GM13977 (cell line): ENCODE measurements around the gene DLG1.
"Not testable (repeated sequence)": the region's sequence is repeated elsewhere in the genome, so short reads cannot be mapped to it uniquely, and the experiment has no call there.

Experiments used
- DNase-seq: peaks from one replicate; pipeline ENCODE4 v3.0.0; 2012; ENCODE audit warnings: low spot score
- in situ Hi-C: fragments of 300-500 bp; cut with MboI; formaldehyde crosslinking; loops from one replicate; pipeline ENCODE4 v1.12.0; 2022; ENCODE audit warnings: low sequenced_read_pairs, low pct_unique_long_range_greater_than_20kb, mixed read lengths, inconsistent platforms; ENCODE audit not compliant: unreplicated experiment
- TF ChIP-seq, protein P1 (sequence below): IDR thresholded peaks from 2 replicates; pipeline ENCODE4 v1.5.1; 2012; ENCODE audit warnings: mild to moderate bottlenecking, control low read depth; ENCODE audit not compliant: insufficient read depth; ENCODE audit errors: extremely low read depth, missing control alignments

DLG1 gene

DNA sequence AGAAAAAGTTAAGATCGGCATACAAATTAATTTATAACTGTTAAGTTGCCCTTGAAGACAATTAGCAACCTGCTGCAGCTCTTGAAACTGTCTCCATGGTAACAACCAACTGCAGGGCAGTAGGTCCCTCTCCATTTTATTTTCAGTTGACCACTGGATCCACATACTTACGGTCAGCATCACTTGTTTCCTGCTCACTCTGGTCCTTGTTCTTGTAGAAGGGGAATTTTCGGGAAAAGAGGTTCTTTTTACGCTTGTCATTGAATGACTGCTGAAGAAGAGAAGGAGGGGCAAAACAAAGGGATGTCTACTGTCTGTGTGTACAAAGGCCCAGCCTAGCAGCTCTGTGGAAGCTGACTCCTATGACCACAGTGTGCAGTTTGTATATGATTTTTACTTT, 222.0 kb downstream of the DLG1 start:
- TF ChIP-seq, protein P1, sequence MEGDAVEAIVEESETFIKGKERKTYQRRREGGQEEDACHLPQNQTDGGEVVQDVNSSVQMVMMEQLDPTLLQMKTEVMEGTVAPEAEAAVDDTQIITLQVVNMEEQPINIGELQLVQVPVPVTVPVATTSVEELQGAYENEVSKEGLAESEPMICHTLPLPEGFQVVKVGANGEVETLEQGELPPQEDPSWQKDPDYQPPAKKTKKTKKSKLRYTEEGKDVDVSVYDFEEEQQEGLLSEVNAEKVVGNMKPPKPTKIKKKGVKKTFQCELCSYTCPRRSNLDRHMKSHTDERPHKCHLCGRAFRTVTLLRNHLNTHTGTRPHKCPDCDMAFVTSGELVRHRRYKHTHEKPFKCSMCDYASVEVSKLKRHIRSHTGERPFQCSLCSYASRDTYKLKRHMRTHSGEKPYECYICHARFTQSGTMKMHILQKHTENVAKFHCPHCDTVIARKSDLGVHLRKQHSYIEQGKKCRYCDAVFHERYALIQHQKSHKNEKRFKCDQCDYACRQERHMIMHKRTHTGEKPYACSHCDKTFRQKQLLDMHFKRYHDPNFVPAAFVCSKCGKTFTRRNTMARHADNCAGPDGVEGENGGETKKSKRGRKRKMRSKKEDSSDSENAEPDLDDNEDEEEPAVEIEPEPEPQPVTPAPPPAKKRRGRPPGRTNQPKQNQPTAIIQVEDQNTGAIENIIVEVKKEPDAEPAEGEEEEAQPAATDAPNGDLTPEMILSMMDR: no peak
- DNase-seq: no peak
- in situ Hi-C loops: no loop called here

DNA sequence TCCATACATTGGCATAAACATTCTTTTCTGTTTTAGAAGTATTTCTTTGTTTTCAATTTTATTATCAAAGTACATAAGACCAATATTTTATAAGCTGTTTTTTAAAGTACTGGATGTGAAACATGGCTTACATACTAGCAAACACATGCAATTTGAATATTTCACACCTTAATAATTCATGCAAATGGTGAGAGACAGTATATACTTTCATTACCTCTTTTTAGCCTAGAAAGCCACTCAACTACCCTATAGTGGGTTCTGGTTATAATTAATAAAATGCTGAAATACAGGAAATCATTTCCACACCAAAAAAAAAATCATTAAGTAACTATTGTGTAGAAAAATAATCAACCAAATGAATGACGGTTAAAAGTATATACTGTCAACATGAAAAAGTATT, 230.3 kb downstream of the DLG1 start:
- in situ Hi-C loops: no loop called here
- DNase-seq: no peak

DNA sequence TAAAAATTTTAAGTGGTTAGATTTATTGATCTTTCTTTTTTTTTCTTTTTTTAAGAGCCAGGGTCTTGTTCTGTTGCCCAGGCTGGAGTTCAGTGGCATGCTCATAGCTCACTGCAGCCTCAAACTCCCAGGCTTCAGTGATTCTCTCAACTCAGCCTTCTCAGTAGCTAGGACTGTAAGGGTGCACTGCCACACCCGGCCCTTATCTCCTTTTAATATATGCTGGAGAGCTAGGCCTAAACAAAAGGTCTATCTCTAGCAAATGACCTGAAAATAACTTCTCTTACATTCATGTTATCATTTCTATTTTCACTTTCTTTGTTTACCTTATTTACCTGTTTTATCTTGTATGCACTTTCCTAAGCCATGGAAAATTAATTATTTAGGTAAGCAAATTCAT, 233.6 kb downstream of the DLG1 start:
- TF ChIP-seq, protein P1: no peak
- in situ Hi-C loops: no loop called here
- DNase-seq: no peak

More for the DNA sequence above, 230.3 kb downstream of the DLG1 start:
- TF ChIP-seq, protein P1: no peak

DNA sequence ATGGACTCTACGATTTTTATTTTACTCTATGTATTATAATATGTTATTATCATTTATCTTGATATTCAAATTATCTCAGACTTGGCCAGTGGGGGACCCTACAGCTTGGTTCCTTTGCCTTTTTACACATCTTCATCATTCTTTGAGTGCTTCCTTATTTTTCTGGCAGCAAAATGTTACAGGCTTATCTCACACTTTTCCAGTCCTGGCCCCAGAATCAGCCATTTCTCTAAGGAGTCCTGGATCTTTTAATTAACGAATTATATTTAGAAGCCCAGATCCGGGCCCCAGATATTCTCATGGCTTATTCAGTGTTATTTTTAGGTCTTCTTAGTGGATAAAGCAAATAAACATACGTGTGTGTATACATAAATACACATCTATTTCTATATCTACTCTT, 236.0 kb downstream of the DLG1 start:
- TF ChIP-seq, protein P1: no peak
- no peak for DNase-seq
- in situ Hi-C loops: no loop called here

DNA sequence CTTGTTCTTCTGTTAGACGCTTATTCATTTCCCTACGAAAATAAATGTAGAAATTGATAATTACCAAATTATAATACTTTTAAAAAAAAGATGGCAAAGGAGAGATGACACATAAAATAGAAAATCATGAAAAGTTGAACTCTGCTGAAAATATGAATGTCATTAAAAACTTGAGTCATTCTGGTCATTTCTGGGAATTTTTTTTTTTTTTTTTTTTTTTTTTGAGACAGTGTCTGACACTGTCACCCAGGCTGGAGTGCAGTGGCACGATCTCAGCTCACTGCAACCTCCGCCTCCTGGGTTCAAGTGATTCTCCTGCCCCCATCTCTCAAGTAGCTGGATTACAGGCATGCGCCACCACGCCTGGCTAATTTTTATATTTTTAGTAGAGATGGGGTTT, 246.8 kb downstream of the DLG1 start:
- in situ Hi-C loops, DNase-seq: not testable (repeated sequence)

DNA sequence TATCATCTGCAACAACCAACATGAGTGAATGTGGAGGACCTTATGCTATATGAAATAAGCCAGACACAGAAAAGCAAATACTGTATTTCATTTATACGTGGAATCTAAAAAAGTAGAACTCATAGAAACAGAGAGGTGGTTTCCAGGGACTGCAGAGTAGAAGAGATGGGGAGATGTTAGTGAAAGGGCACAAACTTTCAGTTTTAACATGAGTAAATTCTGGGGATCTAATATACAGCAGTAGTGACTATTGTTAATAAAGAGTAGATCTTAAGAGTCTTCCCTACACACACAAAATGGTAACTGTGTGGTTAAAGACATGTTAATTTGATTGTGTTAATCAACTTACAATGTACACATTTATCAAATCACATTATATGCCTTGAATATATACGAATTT, 247.9 kb downstream of the DLG1 start:
- DNase-seq: peak; percentile 54
- TF ChIP-seq, protein P1: no peak
- in situ Hi-C loops: no loop called here

DNA sequence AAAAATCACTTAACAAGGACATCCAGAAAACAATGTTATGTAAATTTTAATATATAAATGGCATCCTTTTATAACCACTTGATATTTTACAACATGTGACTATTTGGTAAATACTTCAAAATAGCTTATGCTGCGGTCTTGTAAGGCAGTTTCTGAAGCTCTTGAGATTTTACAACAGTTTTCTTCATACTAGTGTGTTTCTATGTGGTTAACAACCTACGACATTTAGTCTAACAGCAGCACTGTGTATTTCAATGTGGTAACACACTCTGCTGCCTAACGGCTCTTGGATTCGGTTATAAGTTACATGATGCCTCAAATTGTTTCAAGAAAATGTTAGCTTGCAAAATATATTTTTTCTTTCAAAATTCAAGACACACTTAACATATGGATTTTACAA, 255.9 kb downstream of the DLG1 start:
- TF ChIP-seq, protein P1: no peak
- no peak for DNase-seq
- in situ Hi-C loops: no loop called here
